Measurements from ENCODE around the gene COG8.
"Not testable (repeated sequence)": the region's sequence is repeated elsewhere in the genome, so short reads cannot be mapped to it uniquely, and the experiment has no call there.

COG8 gene, protein sequence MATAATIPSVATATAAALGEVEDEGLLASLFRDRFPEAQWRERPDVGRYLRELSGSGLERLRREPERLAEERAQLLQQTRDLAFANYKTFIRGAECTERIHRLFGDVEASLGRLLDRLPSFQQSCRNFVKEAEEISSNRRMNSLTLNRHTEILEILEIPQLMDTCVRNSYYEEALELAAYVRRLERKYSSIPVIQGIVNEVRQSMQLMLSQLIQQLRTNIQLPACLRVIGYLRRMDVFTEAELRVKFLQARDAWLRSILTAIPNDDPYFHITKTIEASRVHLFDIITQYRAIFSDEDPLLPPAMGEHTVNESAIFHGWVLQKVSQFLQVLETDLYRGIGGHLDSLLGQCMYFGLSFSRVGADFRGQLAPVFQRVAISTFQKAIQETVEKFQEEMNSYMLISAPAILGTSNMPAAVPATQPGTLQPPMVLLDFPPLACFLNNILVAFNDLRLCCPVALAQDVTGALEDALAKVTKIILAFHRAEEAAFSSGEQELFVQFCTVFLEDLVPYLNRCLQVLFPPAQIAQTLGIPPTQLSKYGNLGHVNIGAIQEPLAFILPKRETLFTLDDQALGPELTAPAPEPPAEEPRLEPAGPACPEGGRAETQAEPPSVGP

DNA sequence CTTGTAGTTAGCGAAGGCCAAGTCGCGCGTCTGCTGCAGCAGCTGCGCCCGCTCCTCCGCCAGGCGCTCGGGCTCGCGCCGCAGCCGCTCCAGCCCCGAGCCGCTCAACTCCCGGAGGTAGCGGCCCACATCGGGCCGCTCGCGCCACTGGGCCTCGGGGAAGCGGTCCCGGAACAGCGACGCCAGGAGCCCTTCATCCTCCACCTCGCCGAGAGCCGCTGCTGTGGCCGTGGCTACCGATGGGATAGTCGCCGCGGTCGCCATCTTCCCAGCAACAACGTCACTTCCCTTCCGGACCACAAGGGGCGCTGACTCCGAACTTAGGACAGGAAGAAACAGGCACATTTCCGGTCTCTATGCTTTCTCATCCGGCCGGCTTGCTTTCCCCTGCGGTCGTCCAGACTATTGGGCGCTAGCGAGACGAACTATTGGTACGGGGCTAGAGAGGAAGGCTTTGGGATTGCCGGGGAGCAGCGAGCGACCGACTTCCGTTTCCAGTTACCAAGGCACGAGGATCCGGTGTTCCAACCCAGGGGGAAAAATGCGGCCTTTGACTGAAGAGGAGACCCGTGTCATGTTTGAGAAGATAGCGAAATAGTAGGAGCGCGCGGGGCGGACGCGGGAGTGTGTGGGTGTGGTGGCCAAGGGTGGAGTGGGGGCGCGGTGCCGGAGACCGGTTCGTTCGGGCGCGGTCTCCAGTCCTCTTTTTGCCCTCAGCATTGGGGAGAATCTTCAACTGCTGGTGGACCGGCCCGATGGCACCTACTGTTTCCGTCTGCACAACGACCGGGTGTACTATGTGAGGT lies at the start of gene COG8, which contains the start of gene NIP7:
Gene COG8, minus strand, starts transcription at position 276 of the 806 bp plus-strand sequence. Its CDS starts 12 bp downstream, at position 264.
Gene NIP7, plus strand, starts transcription at position 484 of the 806 bp plus-strand sequence. Its CDS starts 58 bp downstream, at position 542.
- DNase-seq = peak; percentile 97

DNA sequence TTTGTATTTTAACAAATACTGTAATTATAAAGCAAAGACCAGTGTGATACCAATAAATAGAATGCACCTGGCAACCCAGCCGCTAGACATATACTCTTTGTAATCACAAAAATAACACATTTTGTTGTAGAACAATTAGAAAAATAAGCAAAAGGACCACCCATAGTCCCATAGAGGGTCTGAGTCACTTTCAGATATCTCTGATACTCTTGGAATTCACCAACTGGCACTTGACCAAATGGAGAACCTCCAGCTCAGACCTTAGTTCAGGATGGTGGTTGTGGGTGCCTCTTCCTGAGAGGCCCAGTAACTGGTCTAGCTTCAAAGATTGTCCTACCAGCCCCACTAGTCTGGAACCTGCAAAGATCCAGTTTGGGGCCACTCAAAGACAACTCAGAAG lies 47.2 kb upstream of the COG8 start:
- DNase-seq = no peak

DNA sequence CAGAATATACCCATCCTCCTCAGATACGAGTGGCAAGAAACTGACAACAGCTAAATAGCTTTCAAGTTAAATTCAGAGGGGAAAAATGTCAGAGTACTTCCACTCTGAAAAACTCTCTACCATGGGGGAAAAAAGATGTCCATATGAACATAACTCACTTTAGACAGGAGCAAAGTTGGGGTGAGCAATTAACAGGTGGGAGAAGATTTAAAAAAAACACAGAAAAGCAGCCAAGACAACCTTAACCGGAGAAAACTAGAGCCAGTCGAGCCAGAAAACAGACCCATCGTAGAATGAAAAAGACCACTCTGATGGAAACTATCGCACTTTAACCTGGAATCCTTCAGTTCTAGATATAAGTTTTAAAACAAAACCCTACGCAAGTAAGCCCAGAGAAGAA lies 45.6 kb upstream of the COG8 start:
- no peak for DNase-seq

DNA sequence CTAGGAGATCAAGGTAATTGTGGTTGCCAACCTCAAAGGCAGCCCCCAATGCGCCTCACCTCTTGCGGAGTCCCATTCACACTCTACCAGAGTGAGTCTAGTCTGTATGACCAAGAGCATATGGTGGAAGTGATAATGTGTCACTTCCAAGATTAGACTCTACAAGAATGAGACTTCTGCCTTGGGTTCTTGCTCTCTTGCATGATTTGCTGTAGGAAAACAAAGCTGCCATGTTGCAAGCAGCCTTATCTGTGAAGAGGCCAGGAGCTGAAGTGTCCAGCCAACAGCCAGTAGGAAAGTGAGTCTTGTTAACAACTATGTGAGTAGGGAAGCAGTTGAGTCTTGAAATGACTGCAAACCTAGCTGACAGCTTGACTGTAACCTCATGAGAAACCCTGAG lies 43.1 kb upstream of the COG8 start:
- DNase-seq = no peak

DNA sequence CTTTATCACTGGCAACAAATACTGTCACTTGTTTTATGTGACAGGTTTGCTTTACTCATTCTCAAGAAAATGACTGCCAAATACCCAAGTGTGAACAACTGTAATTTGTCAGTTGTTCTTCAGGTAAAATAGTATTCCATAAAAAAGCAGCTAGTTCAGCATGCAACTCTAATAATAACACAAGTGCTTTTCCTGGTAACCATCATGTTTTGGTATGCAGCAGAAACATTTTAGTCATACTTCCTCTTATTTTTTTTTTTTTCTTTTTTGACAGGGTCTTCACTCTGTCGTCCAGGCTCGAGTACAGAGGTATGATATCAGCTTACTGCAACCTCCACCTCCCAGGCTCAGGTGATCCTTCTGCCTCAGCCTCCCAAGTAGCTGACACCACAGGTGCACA lies 41.9 kb upstream of the COG8 start:
- no peak for DNase-seq

DNA sequence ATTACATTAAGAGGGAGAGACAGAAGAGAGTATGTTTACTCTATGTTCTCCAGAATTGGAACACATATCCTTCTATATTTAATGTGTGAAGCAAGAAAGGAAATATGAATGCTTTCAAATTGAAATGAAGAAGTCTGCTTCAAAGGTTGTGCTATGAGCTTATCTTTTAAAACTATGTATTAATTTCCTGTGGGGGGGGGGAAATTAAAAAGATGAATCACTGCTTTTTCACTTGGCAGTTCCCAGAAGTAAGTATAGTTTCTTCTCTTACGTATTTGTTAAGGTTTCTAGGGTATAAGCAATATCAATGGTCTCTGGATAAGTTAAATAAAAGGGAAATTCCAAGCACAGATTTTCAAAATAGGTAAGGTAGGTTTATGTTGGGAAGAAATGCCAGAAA lies 39.4 kb upstream of the COG8 start:
- no peak for DNase-seq

DNA sequence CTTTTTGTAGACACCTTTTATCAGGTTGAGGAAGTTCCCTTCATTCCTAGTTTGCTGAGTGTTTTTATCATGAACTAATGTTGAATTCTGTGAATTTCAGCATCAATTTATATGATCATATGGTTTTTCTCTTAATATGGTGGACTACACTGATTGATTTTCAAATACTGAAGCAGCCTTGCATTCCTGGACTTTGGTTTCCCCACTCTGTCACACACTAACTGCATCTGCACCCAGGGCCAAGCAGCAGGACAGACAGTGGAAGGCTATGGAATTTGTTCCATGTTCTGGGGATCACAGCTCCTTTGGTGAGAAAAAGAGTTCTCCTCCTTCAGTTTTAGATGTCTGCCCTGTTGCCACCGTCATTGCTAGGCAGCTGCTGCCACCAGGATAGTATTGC lies 38.7 kb upstream of the COG8 start:
- DNase-seq = no peak

DNA sequence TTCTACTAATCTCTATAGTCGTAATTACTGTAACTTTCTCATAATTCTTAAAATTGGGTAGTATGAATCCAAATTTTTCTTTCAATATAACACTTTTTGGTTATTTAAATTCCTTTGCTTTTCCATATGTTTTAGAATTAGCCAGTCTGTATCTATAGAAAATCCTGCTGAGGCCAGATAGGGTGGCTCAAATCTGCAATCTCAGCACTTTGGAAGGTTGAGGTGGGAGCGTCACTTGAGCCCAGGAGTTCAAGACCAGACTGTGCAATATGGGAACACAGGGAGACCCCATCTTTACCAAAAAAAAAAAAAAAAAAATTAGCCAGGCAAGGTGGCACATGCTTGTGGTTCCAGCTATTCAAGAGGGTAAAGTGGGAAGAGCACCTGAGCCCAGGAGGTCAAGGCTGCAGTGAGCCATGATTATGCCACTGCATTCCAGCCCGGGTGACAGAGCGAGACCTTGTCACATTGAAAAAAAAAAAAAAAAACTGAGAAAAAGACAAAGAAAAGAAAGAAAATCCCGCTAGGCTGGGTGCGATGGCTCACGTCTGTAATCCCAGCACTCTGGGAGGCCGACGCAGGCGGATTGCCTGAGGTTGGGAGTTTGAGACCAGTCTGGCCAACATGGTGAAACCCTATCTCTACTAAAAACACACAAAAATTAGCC lies 37.2 kb upstream of the COG8 start:
- no peak for DNase-seq

DNA sequence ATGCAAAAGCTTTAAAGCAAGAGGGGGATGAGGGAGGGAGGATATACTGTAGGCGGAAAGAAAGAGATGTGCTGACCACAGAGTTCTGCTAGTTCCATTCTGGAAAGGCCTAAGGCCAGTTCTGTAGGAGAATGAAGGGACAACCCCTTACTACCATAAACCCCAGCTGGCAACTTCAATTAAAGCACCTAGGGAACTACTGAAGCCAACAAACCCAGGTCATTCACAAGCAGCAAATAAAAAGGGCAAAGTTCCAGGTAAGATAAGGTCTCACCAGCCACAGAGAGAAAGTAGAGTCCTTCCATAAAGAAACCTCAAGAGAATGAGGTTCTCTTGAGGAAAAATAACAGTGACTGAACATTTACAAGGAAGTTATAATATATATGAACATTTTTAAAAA lies 33.7 kb upstream of the COG8 start:
- no peak for DNase-seq

DNA sequence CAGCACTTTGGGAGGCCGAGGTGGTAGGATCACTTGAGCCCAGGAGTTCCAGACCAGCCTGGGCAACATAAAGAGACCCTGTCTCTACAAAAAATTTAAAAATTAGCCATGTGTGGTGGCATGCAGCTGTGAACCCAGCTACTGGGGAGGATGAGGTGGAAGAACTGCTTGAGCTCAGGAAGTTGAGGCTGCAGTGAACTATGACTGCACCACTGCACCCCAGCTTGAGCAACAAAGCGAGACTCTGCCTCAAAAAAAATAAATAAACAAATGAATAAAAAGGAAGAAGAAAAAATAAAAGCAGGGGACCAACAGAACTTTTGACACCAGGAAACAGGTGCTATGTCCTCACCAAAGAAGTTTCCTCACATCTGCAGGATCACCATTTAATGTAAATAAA lies 32.2 kb upstream of the COG8 start:
- DNase-seq = no peak

DNA sequence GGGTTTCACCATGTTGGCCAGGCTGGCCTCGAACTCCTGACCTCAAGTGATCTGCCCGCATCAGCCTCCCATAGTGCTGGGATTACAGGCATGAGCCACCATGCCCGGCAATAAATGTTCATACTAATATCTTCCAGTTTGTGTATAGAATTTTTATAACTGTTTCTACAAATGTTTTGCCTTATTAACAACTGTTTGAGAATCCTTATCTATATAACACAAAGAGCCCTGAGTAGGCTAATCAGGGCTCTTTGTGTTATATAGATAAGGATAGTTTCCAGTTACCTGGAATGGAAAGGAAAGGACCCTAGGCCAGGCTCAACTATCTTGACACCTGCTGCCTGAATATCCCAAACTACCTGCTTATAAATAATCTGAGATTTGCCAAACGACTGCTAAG lies 29.5 kb upstream of the COG8 start:
- no peak for DNase-seq

DNA sequence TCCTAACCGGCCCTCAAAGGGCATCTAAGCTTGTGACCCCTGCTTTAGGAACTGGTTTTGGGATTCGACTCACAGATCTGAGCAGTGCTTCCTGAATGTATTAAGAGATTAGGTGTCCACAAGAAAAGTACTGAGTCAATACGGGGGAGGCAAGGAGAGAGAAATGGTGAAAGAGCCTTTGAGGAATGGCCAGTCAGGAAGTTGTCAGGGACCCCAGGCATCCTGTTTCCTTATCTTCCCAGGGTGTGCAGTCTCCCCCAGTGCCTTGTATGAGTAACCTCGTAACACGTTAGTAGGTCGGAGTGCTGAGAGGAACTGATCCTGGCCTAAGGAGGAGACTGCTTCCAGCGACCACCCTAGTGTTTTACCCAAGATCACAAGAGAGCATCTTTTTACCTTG lies 28.6 kb upstream of the COG8 start:
- no peak for DNase-seq

DNA sequence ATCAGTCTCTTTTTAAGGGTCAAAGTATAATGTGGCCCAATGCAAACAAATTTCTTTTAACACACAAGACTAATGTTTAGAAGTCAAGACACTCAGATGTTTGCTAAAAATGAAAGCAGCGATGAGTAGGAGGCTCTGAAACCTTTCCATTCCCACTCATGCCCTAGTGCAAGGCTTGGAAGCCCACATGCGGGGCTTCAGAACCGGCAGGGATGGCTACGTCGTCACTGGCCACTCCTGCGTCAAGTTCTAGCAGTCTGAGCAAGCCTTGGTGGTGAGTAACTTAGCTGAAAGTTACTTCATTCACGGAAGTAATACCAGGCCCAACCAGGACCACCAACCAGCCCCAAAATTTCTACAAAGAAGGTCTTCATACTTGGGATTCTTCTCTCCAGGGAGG lies 27.1 kb upstream of the COG8 start:
- DNase-seq = no peak

DNA sequence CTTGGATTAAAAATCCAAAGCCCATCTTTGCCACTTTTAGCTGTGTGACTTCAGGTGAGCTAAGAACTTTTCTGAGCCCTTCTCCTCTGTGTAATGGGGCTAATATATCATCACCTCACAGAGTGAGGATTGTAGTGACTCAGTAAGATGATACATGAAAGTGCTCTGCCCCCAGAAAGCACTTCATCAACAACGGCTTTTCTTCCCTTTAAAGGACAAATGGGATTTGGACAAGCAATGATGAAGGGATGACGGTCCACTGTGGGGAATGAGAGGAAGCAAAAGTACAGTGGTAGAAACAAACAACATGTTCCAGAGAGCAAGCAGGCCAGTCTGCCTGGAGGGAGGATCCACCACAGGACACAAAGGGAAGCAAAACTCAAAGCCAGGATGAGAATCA lies 26.5 kb upstream of the COG8 start:
- no peak for DNase-seq

DNA sequence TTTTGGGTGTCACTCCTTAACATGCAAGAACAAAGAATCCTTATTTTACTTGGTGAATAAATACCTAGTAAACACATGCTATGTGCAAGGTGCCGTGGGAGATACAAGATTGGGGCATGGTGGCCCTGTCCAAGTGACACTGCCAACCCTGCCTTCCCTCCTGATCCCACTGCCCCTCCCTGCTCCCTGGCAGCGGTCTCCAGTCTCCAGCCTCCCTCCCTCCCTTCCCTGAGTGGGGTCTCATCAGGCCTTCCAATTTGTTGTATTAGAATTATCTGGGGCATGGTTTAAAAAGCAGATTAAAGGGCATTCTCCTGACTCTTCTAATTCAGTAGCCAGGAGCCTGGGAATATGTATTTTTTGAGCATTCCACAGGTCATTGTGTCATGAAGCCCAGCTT lies 24.7 kb upstream of the COG8 start:
- DNase-seq = no peak

DNA sequence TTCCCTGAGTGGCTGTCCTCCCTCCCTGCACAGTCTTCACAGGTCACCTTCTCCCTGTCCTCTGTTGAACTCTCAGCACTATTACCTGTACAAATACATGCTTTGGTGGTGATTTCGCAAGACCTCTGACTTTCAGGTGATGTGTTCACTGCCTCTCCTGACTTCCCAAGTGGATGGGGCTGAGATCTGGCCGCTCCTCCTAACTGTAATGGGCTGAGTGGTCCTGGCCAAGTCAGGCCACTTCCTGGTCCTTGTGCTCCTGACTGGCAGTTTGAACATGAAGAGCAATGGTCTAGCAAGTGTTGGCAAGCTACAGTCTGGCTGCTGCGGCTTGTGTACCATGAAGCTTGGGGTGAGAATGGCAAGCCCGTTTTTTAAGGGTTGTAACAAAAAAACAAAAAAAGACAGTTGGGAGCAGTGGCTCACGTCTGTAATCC lies 23.9 kb upstream of the COG8 start:
- DNase-seq = no peak

DNA sequence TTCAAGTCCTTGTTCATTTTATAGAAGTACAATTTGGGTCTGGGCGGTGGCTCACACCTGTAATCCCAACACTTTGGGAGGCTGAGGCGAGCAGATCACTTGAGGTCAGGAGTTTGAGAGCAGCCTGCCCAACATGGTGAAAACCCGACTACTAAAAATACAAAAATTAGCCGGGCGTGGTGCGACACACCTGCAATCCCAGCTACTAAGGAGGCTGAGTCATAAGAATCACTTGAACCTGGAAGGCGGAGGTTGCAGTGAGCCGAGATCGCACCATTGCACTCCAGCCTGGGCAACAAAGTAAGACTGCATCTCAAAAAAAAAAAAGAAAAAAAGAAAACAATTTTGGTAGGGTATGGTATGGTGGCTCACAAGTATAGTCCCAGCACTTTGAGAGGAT lies 20.7 kb upstream of the COG8 start:
- DNase-seq = not testable (repeated sequence)

DNA sequence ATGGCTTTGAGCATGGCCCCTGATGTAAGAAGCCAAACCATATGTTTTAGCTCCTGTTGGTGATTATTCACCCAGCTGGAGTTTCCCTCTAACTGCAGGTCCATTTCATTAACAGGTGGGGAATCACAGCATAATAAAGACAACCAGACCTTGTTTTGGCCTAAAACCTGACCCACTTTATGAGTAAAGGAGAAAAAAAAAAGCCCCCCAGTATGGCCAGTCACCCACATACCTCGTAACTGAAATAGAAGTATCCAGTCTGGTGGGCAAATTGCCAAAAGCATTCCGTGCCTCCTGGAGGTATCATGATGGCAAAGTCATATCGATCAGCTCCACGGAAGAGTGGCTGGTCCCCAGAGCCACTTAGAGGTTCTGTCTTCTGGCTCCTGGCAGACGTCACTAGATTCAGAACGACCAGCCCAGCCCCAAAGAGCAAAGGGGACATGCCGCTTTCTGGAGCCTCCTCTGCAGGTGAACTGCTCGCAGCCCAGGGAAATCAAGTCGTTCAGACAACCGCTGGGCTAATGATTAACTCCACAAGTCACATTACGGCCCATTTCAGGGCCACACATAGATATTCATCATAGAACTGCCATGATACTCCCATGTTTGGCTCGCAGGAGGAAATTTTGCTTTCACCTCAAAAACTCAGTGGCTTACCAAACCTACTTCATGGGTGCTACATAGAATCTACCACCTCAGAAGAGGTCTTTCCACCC lies 12.1 kb upstream of the COG8 start, which contains the start of gene TMED6:
Gene TMED6, minus strand, starts transcription at position 478 of the 719 bp plus-strand sequence. Its CDS starts 33 bp downstream, at position 445.
- no peak for DNase-seq

DNA sequence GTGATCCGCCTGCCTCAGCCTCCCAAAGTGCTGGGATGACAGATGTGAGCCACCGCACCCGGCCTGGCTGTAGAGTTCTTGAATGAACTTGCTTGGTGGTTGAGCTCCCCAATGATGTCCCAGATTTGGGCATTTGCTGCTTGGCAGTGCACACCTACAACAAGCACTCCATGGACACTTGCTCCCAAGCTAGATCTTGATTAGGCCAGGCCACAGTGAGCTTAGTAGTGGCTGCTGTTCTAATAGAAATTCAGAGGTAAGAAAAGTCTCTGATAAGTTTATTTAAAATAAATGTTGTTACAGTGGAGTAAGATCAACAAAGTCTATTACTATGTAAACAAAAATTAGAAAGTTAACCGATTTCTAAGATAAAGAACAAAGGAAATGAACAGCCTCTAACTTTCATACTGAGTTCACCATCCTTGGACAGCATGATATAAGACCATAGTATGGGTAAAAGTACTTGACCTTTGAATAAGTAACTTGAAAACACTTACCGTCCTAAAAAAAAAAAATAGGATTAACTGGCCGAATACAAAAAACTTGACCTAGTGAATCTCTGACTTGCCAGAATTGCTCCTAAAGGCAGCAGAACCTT lies 11.3 kb upstream of the COG8 start:
- no peak for DNase-seq

DNA sequence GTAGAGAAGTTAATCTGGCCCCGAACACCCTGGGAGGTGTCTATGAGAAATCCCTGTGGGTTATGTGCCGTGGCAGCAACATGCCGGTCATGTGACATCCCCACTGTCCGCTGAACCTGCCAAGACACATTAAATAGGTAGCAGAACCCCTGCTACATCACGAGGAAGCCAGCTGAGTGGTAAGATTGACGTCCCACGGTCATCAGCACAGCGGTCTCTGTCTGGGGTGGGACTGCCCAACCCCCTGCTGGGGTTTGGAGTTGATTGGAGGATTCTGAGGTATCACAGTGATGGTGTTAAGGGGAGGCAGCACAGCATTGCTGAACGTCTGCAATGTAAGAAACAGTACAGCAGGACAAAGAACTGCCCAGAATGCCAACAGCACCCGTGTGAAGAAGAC lies 10.2 kb upstream of the COG8 start:
- no peak for DNase-seq

DNA sequence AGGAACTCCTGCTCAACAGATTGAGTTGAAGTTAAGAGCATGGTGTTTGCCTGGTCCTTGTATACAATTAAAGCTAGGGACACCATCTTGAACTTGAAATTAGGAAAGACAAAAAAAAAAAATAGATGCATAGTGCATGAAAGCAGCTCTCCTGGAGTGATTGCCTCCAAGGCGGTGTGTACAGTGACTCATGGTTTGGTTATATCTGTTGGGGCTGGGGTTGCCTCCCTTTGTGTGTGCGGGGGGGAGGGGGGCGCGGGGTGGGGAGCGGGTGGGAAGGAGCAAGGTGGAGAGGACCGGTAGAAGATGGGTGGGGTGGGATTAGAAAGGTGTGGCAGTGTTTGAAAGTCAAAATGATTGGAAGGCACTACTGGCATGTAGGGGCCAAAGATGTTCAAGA lies 8.9 kb upstream of the COG8 start:
- no peak for DNase-seq

DNA sequence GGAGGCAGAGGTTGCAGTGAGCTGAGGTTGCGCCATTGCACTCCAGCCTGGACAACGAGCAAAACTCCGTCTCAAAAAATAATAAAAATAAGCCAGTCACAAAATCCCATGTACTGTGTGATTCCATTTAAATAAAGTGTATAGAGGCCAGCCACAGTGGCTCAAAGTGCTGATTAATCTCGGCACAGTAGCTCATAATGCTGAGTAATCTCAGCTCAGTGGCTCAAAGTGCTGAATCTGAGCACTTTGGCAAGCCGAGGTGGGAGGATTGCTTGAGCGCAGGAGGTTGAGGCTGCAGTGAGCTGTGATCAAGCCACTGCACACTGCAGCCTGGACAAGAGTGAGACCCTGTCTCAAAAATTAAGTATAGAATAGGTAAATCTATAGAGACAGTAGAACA lies 7.3 kb upstream of the COG8 start:
- no peak for DNase-seq
